Caco-2 (cell line): Measurements from ENCODE around the gene ADM5. TPM values are rescaled to one million over a fixed set of nuclear protein-coding genes. Genes with fewer than 3 reads are reported as not detected.

Source experiments
- BruUV-seq: library from RNA; stranded (reverse); fragments of 400-500 nt; replicated peaks from 2 replicates; lab custom pipeline; 2021; lab: Mats Ljungman, UMichigan
- CTCF ChIA-PET: fragments of 300-600 bp; sonication (Branson Sonifier 250); formaldehyde crosslinking; loops from one replicate; lab custom pipeline; 2022; ENCODE audit warnings: antibody characterized with exemption; lab: Charles Lee
- POLR2A ChIA-PET: fragments of 300-600 bp; sonication (Branson Sonifier 250); formaldehyde crosslinking; loops from one replicate; lab custom pipeline; 2022; ENCODE audit warnings: antibody characterized with exemption; lab: Charles Lee
- DNase-seq, 2 experiments: peaks; one replicate each; pipeline versions ENCODE4 v3.0.0 to v3.0.0-alpha.2; 2020 to 2022
- H3K27me3 ChIP-seq: replicated peaks from 2 replicates; pipeline ENCODE4 v1.6.0; 2011; ENCODE audit warnings: low read length; ENCODE audit not compliant: control insufficient read depth, insufficient read depth
- H3K36me3 ChIP-seq: 2 replicates; pipeline ENCODE4 v1.5.1; 2011; ENCODE audit warnings: low read length; ENCODE audit not compliant: control insufficient read depth, insufficient read depth
- H3K4me1 ChIP-seq: fragments of 250-450 bp; sonication (Bioruptor Pico); 2 replicates; pipeline ENCODE4 v1.5.1; 2020; ENCODE audit warnings: mild to moderate bottlenecking
- H3K4me3 ChIP-seq: 2 replicates; pipeline ENCODE4 v1.5.1; 2011; ENCODE audit warnings: low read depth, mild to moderate bottlenecking, control low read depth, low read length
- H3K9me3 ChIP-seq: fragments of 250-450 bp; sonication (Bioruptor Pico); 2 replicates; pipeline ENCODE4 v1.5.1; 2020; ENCODE audit warnings: mild to moderate bottlenecking, moderate library complexity
- H3K27ac Mint-ChIP-seq: one replicate; pipeline ENCODE4 v1.8.0; 2022; ENCODE audit warnings: mixed read lengths; ENCODE audit not compliant: unreplicated experiment
- H3K27me3 Mint-ChIP-seq: one replicate; pipeline ENCODE4 v1.8.0; 2022; ENCODE audit warnings: mixed read lengths; ENCODE audit not compliant: insufficient read depth, unreplicated experiment
- H3K36me3 Mint-ChIP-seq: one replicate; pipeline ENCODE4 v1.8.0; 2022; ENCODE audit warnings: mild to moderate bottlenecking, mixed read lengths; ENCODE audit not compliant: insufficient read depth, unreplicated experiment
- H3K4me1 Mint-ChIP-seq: one replicate; pipeline ENCODE4 v1.8.0; 2022; ENCODE audit warnings: low read depth, mixed read lengths; ENCODE audit not compliant: unreplicated experiment
- H3K4me3 Mint-ChIP-seq: one replicate; pipeline ENCODE4 v1.8.0; 2022; ENCODE audit warnings: mild to moderate bottlenecking, moderate library complexity, mixed read lengths; ENCODE audit not compliant: unreplicated experiment
- H3K9me3 Mint-ChIP-seq: one replicate; pipeline ENCODE4 v1.8.0; 2022; ENCODE audit warnings: mixed read lengths; ENCODE audit not compliant: unreplicated experiment
- intact Hi-C: fragments of 100-400 bp; cut with micrococcal nuclease; formaldehyde crosslinking; loops from one replicate; pipeline ENCODE4 v1.10.0; 2022; ENCODE audit not compliant: unreplicated experiment
- total RNA-seq: library from RNA; stranded (reverse); gene quantifications from 2 replicates; pipeline ENCODE4 v1.2.3, GENCODE V29; 2022
- TF ChIP-seq, protein P1 (sequence below), 2 experiments: fragments of 200-600 bp in 1 of 2; IDR thresholded peaks; 1 replicate in 1 of 2; 2 replicates in 1 of 2; pipeline versions ENCODE4 v1.5.1 to v1.8.0; 2011 to 2022; ENCODE audit warnings: antibody characterized with exemption in 1 of 2, control low read depth in 1 of 2, inconsistent platforms in 1 of 2, low read depth in 1 of 2, low read length in 1 of 2, mild to moderate bottlenecking in 1 of 2, moderate library complexity in 1 of 2; ENCODE audit not compliant: insufficient read depth in 1 of 2, severe bottlenecking in 1 of 2, unreplicated experiment in 1 of 2

The ADM5 gene
- total RNA-seq, 1 experiment from 2014 or later: 8.5 TPM

DNA sequence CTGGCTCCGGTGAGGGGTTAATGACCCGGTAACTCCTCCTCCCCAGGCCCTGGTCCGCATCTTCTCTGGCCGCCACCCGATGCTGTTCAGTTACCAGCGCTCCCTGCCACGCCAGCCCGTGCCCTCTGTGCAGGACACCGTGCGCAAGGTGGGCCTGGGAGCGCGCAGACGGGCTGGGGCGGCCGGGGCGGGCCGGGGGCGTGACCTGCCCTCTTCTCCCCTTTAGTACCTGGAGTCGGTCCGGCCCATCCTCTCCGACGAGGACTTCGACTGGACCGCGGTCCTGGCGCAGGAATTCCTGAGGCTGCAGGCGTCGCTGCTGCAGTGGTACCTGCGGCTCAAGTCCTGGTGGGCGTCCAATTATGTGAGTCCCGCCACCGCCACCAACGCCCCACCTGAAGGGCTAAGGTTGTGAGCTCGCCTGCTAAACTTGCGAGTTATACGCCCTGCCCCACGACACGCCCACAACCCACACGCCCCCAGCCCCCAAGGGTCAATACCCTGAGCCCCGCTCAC lies 11.9 kb downstream of the ADM5 start:
- H3K4me1 ChIP-seq: no peaks in the 10 kb centered on the region
- H3K4me3 ChIP-seq: peak overlapping the region; percentile 44
- H3K36me3 ChIP-seq: no peaks in the 10 kb centered on the region
- Mint-ChIP-seq H3K27ac (no peak overlapping the region), H3K4me3 (peak overlapping the region; percentile 67), H3K27me3 (peaks cover 3% of the 10 kb centered on the region), H3K4me1 (peaks cover 11% of the 10 kb centered on the region), H3K9me3 (no peaks in the 10 kb centered on the region), H3K36me3 (peaks cover 5% of the 10 kb centered on the region)
- CTCF ChIA-PET: no interaction called here
- intact Hi-C loops: no loop called here
- TF ChIP-seq, protein P1, sequence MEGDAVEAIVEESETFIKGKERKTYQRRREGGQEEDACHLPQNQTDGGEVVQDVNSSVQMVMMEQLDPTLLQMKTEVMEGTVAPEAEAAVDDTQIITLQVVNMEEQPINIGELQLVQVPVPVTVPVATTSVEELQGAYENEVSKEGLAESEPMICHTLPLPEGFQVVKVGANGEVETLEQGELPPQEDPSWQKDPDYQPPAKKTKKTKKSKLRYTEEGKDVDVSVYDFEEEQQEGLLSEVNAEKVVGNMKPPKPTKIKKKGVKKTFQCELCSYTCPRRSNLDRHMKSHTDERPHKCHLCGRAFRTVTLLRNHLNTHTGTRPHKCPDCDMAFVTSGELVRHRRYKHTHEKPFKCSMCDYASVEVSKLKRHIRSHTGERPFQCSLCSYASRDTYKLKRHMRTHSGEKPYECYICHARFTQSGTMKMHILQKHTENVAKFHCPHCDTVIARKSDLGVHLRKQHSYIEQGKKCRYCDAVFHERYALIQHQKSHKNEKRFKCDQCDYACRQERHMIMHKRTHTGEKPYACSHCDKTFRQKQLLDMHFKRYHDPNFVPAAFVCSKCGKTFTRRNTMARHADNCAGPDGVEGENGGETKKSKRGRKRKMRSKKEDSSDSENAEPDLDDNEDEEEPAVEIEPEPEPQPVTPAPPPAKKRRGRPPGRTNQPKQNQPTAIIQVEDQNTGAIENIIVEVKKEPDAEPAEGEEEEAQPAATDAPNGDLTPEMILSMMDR (IDR thresholded peaks at IDR 0.05; ENCODE audit: insufficient read depth in 1 of 2, low read depth in 1 of 2, low read length in 1 of 2, severe bottlenecking in 1 of 2, unreplicated experiment in 1 of 2): peak in 1 of 2 experiments; percentile 6
- POLR2A ChIA-PET: no interaction called here
- no peaks in the 10 kb centered on the region for H3K9me3 ChIP-seq
- no peaks in the 10 kb centered on the region for H3K27me3 ChIP-seq
- no TSS peak for BruUV-seq
- peak in 1 of 2 experiments; percentile 53 for DNase-seq

GRCh38 chr19:49704888-49705642 lies 15.7 kb downstream of the ADM5 start:
- Histone ChIP-seq H3K27me3 (no peaks in the 10 kb centered on the region), H3K4me1 (no peaks in the 10 kb centered on the region), H3K9me3 (no peaks in the 10 kb centered on the region), H3K36me3 (no peaks in the 10 kb centered on the region), H3K4me3 (no peak overlapping the region)
- Mint-ChIP-seq H3K27ac (no peak overlapping the region), H3K27me3 (peaks cover 3% of the 10 kb centered on the region), H3K4me1 (peaks cover 11% of the 10 kb centered on the region), H3K9me3 (no peaks in the 10 kb centered on the region), H3K4me3 (no peak overlapping the region), H3K36me3 (no peaks in the 10 kb centered on the region)
- ChIA-PET CTCF (interaction anchor here (0.6 kb wide), 1 partner anchor 135 kb away, joined by 3 read pairs; no protein-coding TSS in a partner anchor), POLR2A (no interaction called here)
- DNase-seq: no peak
- TF ChIP-seq, protein P1 (IDR thresholded peaks at IDR 0.05; ENCODE audit: insufficient read depth in 1 of 2, low read depth in 1 of 2, low read length in 1 of 2, severe bottlenecking in 1 of 2, unreplicated experiment in 1 of 2): no peak
- intact Hi-C loops: no loop called here
- BruUV-seq: no TSS peak

- no peak for DNase-seq
- Mint-ChIP-seq H3K27me3 (peaks cover 3% of the 10 kb centered on the region), H3K4me3 (no peak overlapping the region), H3K9me3 (no peaks in the 10 kb centered on the region), H3K4me1 (peaks cover 6% of the 10 kb centered on the region), H3K36me3 (no peaks in the 10 kb centered on the region), H3K27ac (no peak overlapping the region)
- BruUV-seq: no TSS peak
- Histone ChIP-seq H3K4me3 (no peak overlapping the region), H3K36me3 (no peaks in the 10 kb centered on the region), H3K4me1 (no peaks in the 10 kb centered on the region), H3K27me3 (no peaks in the 10 kb centered on the region), H3K9me3 (no peaks in the 10 kb centered on the region)
- TF ChIP-seq, protein P1 (IDR thresholded peaks at IDR 0.05; ENCODE audit: insufficient read depth in 1 of 2, low read depth in 1 of 2, low read length in 1 of 2, severe bottlenecking in 1 of 2, unreplicated experiment in 1 of 2): no peak
- intact Hi-C loops: no loop called here
- ChIA-PET POLR2A (no interaction called here), CTCF (interaction anchor here (0.6 kb wide), 1 partner anchor 136 kb away, joined by 3 read pairs; no protein-coding TSS in a partner anchor)
Measured at GRCh38 chr19:49705919-49706318, 16.5 kb downstream of the ADM5 start.
